ENCODE results near the gene SPPL3.

DNA sequence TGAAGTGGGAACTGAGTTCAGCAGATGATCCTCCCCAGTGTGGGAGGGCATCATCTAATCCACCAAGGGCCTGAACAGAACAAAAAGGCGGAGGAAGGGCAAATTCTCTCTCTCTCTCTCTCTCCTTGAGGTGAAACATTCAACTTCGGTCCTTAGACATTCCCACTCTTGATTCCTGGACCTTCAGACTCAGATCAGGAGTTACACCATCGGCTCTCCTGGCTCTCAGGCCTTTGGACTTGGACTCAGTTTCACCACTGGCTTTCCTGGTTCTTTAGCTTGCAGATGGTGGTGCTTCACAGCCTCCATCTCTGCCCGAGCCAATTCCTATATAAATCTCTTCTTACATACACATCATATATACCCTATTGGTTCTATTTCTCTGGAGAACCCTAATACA, 73.2 kb downstream of the SPPL3 start:
- TF ChIP-seq, protein P1, sequence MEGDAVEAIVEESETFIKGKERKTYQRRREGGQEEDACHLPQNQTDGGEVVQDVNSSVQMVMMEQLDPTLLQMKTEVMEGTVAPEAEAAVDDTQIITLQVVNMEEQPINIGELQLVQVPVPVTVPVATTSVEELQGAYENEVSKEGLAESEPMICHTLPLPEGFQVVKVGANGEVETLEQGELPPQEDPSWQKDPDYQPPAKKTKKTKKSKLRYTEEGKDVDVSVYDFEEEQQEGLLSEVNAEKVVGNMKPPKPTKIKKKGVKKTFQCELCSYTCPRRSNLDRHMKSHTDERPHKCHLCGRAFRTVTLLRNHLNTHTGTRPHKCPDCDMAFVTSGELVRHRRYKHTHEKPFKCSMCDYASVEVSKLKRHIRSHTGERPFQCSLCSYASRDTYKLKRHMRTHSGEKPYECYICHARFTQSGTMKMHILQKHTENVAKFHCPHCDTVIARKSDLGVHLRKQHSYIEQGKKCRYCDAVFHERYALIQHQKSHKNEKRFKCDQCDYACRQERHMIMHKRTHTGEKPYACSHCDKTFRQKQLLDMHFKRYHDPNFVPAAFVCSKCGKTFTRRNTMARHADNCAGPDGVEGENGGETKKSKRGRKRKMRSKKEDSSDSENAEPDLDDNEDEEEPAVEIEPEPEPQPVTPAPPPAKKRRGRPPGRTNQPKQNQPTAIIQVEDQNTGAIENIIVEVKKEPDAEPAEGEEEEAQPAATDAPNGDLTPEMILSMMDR (IDR thresholded peaks at IDR 0.05), result no peak
- no peak for TF ChIP-seq POLR2AphosphoS5 (IDR thresholded peaks at IDR 0.05; ENCODE audit: insufficient read depth in 1 of 2, low read depth in 1 of 2)
